ENCODE measurements around the gene FGD2.

Gene FGD2

DNA sequence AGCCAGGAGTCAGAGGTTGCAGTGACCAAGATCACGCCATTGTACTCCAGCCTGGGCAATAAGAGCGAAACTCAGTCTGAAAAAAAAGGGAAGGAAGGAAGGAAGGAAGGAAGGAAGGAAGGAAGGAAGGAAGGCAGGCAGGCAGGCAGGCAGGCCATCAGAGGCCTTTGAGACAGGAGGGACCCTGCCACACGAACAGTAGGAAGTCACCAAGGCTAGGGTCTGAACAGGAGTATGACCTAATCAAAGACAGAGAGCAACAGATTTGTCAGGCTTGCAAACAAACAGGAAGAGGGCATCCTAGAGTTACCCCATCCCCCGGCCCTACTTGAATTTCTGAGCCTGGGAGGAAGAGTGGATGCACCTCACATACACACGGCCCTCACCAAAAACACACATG is 67.1 kb downstream of the FGD2 start:
- no peak for ATAC-seq
- TF ChIP-seq ZNF70 (CRISPR knock-in tag; IDR thresholded peaks at IDR 0.05): no peak
- no peak for TF ChIP-seq ISL1 (CRISPR knock-in tag; IDR thresholded peaks at IDR 0.05)
- TF ChIP-seq ZNF8 (CRISPR knock-in tag; IDR thresholded peaks at IDR 0.05): no peak
- TF ChIP-seq PPARA (CRISPR knock-in tag; IDR thresholded peaks at IDR 0.05; ENCODE audit: borderline replicate concordance): no peak
- no peak for TF ChIP-seq TOX (CRISPR knock-in tag; IDR thresholded peaks at IDR 0.05; ENCODE audit: borderline replicate concordance)
- no peak for TF ChIP-seq TCF4 (CRISPR knock-in tag; IDR thresholded peaks at IDR 0.05; ENCODE audit: borderline replicate concordance)
- no peak for TF ChIP-seq ESRRG (CRISPR knock-in tag; IDR thresholded peaks at IDR 0.05)
- TF ChIP-seq ARNTL (CRISPR knock-in tag; IDR thresholded peaks at IDR 0.05; ENCODE audit: borderline replicate concordance, low read depth): no peak
- TF ChIP-seq, protein P1, sequence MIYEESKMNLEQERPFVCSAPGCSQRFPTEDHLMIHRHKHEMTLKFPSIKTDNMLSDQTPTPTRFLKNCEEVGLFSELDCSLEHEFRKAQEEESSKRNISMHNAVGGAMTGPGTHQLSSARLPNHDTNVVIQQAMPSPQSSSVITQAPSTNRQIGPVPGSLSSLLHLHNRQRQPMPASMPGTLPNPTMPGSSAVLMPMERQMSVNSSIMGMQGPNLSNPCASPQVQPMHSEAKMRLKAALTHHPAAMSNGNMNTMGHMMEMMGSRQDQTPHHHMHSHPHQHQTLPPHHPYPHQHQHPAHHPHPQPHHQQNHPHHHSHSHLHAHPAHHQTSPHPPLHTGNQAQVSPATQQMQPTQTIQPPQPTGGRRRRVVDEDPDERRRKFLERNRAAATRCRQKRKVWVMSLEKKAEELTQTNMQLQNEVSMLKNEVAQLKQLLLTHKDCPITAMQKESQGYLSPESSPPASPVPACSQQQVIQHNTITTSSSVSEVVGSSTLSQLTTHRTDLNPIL (CRISPR knock-in tag; IDR thresholded peaks at IDR 0.05; ENCODE audit: low read depth): no peak
- no peak for TF ChIP-seq ZFP3 (CRISPR knock-in tag; IDR thresholded peaks at IDR 0.05)
- TF ChIP-seq ZFP30 (CRISPR knock-in tag; IDR thresholded peaks at IDR 0.05): no peak
- TF ChIP-seq OSR1 (CRISPR knock-in tag; IDR thresholded peaks at IDR 0.05): no peak
- TF ChIP-seq, protein P2, sequence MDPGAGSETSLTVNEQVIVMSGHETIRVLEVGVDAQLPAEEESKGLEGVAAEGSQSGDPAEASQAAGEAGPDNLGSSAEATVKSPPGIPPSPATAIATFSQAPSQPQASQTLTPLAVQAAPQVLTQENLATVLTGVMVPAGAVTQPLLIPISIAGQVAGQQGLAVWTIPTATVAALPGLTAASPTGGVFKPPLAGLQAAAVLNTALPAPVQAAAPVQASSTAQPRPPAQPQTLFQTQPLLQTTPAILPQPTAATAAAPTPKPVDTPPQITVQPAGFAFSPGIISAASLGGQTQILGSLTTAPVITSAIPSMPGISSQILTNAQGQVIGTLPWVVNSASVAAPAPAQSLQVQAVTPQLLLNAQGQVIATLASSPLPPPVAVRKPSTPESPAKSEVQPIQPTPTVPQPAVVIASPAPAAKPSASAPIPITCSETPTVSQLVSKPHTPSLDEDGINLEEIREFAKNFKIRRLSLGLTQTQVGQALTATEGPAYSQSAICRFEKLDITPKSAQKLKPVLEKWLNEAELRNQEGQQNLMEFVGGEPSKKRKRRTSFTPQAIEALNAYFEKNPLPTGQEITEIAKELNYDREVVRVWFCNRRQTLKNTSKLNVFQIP (CRISPR knock-in tag; IDR thresholded peaks at IDR 0.05; ENCODE audit: borderline replicate concordance, low read depth): no peak
- no peak for TF ChIP-seq TSHZ2 (CRISPR knock-in tag; IDR thresholded peaks at IDR 0.05)
- TF ChIP-seq SNAI2 (CRISPR knock-in tag; IDR thresholded peaks at IDR 0.05): no peak
- TF ChIP-seq CSRNP3 (CRISPR knock-in tag; IDR thresholded peaks at IDR 0.05): no peak
- TF ChIP-seq RARB (CRISPR knock-in tag; IDR thresholded peaks at IDR 0.05): no peak
- TF ChIP-seq, protein P3, sequence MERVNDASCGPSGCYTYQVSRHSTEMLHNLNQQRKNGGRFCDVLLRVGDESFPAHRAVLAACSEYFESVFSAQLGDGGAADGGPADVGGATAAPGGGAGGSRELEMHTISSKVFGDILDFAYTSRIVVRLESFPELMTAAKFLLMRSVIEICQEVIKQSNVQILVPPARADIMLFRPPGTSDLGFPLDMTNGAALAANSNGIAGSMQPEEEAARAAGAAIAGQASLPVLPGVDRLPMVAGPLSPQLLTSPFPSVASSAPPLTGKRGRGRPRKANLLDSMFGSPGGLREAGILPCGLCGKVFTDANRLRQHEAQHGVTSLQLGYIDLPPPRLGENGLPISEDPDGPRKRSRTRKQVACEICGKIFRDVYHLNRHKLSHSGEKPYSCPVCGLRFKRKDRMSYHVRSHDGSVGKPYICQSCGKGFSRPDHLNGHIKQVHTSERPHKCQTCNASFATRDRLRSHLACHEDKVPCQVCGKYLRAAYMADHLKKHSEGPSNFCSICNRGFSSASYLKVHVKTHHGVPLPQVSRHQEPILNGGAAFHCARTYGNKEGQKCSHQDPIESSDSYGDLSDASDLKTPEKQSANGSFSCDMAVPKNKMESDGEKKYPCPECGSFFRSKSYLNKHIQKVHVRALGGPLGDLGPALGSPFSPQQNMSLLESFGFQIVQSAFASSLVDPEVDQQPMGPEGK (CRISPR knock-in tag; IDR thresholded peaks at IDR 0.05; ENCODE audit: borderline replicate concordance): no peak
- no peak for TF ChIP-seq BACH2 (CRISPR knock-in tag; IDR thresholded peaks at IDR 0.05; ENCODE audit: borderline replicate concordance)
- no peak for TF ChIP-seq CSDC2 (CRISPR knock-in tag; IDR thresholded peaks at IDR 0.05)

GRCh38 chr6:37074053-37074827 is 68.8 kb downstream of the FGD2 start:
- no peak for ATAC-seq
- no peak for TF ChIP-seq ARNTL (CRISPR knock-in tag; IDR thresholded peaks at IDR 0.05; ENCODE audit: borderline replicate concordance, low read depth)
- no peak for TF ChIP-seq TSHZ2 (CRISPR knock-in tag; IDR thresholded peaks at IDR 0.05)
- no peak for TF ChIP-seq BACH2 (CRISPR knock-in tag; IDR thresholded peaks at IDR 0.05; ENCODE audit: borderline replicate concordance)
- no peak for TF ChIP-seq GLIS3 (CRISPR knock-in tag; IDR thresholded peaks at IDR 0.05)
- no peak for TF ChIP-seq ZNF565 (CRISPR knock-in tag; conservative IDR thresholded peaks at IDR 0.05; ENCODE audit: low read depth)
- TF ChIP-seq TCF4 (CRISPR knock-in tag; IDR thresholded peaks at IDR 0.05; ENCODE audit: borderline replicate concordance): no peak
- TF ChIP-seq RARB (CRISPR knock-in tag; IDR thresholded peaks at IDR 0.05): no peak
- no peak for TF ChIP-seq ZNF70 (CRISPR knock-in tag; IDR thresholded peaks at IDR 0.05)
- TF ChIP-seq CSDC2 (CRISPR knock-in tag; IDR thresholded peaks at IDR 0.05): no peak
